SIG-M5 (cell line): ENCODE results near the gene PLA2G12B.
"Not testable (repeated sequence)": the region's sequence is repeated elsewhere in the genome, so short reads cannot be mapped to it uniquely, and the experiment has no call there.

Source experiments
- DNase-seq: peaks from one replicate; lab custom pipeline; 2025; lab: John Stamatoyannopoulos, UW

PLA2G12B gene

DNA sequence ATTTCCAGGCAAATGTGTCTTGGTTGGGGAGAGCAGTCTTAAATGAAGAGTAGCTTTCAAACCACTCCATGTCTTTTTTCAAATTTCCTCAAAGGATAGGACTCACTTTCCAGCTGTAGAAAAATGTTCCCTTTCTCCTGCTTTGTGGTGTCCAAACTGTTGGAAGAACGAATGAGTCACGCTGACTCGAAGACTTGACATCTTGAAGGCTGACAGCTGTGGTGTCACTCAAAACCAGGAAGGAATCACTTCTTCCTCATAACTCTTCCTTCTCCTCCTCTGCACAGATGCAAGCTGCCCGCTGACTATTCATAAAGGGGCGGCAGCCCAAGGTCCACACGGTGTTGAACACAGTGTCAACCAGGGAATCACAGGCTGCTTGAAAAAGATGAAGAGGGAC lies 19.2 kb downstream of the PLA2G12B start:
- no peak for DNase-seq

DNA sequence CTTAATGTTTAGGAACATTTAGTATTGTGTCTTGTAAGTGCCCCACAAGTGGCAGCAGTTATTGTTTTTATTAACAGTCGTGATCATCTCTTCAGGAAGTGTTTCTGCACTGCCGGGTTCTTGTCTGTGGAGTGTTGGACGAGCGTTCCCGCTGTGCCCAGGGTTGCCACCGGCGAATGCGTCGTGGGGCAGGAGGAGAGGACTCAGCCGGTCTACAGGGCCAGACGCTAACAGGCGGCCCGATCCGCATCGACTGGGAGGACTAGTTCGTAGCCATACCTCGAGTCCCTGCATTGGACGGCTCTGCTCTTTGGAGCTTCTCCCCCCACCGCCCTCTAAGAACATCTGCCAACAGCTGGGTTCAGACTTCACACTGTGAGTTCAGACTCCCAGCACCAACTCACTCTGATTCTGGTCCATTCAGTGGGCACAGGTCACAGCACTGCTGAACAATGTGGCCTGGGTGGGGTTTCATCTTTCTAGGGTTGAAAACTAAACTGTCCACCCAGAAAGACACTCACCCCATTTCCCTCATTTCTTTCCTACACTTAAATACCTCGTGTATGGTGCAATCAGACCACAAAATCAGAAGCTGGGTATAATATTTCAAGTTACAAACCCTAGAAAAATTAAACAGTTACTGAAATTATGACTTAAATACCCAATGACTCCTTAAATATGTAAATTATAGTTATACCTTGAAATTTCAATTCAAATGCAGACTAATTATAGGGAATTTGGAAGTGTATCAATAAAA lies 22.2 kb downstream of the PLA2G12B start:
- DNase-seq = no peak

DNA sequence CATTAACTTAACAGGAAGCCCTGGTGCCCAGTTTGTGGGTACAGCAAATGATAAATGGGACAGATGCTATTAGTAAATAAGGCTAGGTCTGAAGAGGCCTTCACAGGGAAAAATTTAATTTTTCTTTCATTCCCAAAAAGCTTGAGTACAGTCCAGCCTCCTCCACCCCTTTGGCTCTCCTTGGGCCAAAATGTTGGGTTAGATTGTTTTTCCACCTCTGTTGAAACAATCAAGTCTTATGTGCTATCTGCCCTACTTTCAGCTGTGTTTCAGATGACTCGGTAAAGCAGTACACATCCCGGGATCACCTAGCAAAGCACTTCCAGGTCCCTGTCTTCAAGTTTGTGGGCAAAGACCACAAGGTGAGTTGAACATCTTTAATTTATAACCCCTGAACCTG lies 24.3 kb downstream of the PLA2G12B start:
- DNase-seq = no peak

DNA sequence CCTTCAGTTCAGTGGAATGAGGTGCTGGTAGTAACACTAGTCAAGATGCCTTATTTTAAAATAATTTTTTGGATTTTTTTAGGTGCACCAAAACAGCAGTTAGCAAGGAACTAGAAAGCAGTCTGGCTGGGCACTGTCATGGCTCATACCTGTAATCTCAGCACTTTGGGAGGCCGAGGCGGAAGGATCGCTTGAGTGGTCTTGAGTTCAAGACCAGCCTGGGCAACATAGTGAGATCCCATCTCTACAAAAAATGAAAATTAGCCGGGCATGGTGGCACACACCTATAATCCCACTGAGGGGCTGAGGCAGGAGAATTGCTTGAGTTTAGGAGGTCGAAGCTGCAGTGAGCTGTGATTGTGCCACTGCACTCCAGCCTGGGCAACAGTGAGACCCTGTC lies 25.8 kb downstream of the PLA2G12B start:
- DNase-seq = no peak

DNA sequence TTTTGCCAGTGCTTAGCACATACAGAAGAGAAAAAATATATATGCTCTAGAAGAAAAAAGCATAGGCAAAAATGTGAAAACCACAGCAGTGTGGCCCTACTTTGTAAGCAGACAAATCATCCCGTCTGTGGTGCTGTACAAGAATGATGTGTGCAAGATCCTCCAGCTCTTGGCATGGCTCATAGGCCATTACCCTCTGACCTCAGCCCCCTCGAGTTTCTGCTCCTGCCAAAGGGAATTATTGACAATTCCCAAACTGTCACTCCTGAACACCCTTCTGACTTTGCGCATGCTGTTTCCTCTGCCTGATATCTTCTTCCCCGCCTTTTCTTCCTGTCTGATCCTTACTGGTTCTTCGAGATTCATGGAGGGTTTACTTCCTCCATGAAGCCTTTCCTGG lies 27.1 kb downstream of the PLA2G12B start:
- no peak for DNase-seq

DNA sequence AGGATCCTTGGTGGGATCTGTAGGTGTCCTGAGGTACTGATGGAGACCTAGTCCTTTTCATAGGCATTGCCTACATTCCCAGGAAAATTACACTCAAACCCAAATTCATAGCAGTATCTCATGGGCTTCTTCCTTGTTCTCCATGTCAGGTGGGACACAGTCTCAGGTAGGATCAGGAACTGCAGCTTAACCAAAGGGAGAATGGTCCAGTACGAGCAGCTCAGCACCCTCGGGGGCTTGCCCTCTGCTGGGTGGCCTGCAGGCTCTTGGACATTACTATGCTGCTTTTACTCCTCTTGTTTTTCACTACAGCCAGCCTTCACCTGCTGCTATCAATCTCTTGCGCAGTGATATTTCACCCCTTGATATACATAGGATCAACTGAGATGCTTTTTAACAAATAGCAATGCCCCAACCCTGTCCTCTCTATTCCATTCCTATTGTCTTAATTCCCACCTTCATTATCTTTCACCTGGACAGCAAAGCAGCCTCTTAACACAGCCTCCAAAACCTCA lies 28.6 kb downstream of the PLA2G12B start:
- no peak for DNase-seq

DNA sequence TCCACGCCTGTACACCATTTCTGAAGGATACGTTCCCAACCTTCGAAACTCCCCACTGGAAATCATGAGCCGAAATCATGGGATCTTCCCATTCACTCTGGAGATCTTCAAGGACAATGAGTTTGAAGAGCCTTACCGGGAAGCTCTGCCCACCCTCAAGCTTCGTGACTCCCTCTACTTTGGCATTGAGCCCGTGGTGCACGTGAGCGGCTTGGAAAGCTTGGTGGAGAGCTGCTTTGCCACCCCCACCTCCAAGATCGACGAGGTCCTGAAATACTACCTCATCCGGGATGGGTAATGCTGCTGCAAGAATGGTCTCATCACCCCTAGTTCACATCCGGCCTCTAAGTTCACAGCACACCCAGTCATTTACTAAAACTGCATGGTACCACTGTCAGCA lies 30.3 kb downstream of the PLA2G12B start:
- DNase-seq = no peak

DNA sequence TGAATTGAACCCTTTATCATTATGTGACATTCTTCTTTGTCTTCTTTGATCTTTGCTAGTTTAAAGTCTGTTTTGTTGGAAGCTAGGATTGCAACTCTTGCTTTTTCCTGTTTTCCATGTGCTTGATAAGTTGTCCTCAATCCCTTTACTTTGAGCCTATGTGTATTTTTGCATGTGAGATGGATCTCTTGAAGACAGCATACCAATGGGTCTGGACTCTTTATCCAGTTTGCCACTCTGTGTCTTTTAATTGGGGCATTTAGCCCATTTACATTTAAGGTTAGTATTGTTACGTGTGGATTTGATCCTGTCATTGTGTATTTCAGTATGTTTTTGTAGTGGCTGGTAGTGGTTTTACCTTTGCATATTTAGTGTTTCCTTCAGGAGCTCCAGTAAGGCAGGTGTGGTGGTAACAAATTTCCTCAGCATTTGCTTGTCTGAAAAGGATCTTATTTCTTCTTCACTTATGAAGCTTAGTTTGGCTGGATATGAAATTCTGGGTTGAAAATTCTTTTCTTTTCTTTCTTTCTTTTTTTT lies 33.4 kb downstream of the PLA2G12B start:
- not testable (repeated sequence) for DNase-seq

DNA sequence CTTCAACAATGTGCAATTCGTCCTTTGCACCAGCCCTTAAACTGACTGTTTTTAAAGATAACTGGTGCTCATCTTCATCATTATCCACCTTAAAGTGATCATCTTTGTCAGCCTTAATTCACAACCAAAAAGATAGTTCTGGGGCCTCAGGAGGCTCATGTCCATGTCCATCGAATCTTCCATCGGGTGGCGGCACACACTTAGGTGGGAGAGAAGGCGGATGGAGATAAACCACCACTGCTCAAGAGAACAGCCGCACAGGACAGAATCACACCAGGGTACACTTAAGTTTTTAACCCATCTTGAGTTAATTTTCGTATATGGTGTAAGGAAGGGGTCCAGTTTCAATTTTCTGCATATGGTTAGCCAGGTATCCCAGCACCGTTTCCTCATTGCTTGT lies 36.3 kb downstream of the PLA2G12B start:
- no peak for DNase-seq

DNA sequence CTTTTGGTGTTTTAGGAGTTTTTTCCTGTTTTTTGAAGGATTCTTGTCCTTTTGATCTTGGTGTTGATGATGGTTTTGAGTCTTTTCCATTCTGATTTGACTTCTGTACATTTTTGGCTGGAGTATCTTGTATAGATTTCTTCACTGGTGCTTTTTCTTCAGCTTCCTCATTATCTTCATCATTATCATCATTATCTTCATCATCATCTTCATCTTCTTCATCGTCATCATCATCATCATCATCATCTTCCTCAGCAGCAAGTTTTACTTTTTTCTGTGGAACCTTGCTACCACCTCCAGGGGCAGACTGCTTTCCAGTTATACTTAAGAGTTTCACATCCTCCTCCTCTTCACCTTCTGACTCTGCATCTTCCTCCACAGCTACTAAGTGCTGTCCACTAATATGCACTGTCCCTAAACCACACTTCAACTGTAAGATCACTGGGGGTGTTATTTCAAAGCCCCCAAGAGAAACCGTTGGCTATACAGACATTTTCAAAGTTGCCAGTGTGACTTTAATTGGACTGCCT lies 36.7 kb downstream of the PLA2G12B start:
- DNase-seq = not testable (repeated sequence)

DNA sequence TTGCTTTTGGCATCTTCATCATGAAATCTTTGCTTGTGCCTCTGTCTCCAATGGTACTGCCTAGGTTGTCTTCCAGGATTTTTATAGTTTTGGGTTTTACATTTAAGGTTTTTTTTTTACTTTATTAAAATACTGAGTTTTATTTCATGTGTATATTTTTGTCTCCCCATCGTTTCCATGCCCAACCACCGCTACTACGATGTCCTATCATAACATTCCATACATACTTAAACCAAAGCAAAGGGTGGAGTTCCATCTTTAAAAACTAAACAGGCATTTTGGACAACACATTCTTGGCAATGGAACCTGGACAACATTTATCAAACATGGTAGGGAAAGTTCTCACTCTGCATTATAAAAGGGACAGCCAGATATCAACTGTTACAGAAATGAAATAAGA lies 37.4 kb downstream of the PLA2G12B start:
- DNase-seq = not testable (repeated sequence)

DNA sequence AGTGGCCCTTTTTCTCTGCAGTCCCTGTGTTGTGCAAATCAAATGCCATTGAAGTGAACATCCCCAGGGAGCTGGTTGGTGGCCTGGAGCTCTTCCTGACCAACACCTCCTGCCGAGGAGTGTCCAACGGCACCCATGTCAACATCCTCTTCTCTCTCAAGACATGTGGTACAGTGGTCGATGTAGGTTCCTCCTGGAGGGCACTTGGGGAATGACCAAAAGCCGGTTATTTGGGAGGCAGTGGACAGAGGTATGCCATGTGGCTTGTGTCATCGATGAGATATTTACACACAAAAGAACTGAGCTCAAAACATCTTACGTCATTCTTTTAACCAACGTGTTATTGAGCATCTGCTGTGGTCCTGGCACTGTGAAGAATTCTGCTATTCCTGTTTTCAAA lies 41.3 kb downstream of the PLA2G12B start:
- no peak for DNase-seq

DNA sequence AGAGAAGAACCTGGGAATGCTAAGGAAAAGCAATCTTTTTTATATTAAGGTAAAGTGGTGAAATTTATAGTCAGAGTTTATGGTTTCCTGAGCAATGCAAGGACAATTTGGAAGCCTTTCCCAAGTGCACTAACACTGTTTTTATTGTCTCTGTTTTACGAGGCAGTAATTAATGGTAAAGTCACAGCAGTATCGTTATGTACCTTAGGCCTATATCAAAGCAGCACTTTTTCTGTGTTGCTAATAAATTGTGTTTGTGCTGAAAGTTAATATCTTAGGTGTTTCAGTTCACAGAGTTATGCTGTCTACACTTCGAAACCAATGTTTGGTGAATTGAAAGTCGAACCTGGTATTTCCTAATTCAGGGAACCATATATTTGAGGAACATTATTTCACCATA lies 41.9 kb downstream of the PLA2G12B start:
- no peak for DNase-seq

DNA sequence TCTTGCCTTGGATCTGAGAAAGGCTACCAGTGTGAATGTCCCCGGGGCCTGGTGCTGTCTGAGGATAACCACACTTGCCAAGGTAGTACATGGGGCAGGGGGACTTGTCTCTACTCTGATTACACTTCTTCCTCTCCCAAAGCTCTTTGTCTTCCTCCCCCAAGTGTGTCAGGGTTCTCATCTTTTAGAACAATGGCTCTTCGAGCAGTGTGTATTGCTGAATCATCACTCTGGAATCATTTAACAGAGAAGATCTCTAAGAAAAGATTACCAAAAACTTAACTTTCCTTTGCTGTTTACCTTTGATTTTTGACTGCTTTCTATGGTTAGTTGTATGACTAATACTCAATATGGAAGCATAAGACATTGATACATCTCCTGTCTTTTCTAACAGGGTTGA lies 42.8 kb downstream of the PLA2G12B start:
- DNase-seq = no peak

DNA sequence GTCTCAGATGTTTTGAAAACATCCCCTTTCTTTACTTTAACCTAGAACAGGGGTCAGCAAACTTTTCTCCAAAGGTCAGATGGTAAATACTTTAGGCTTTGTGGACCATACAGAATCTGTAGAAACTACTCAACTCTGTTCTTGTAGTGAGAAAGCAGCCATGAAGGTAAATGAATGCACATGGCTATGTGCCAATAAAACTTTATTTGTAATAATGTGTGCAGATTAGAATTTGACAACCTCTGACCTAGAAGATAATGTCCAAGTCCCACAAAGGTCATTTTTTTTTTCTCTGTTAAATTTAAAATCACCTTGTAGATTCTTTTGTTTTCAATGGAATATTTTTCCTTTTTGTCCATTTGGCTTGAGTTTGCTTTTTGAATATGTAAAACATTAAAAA lies 43.9 kb downstream of the PLA2G12B start:
- no peak for DNase-seq

DNA sequence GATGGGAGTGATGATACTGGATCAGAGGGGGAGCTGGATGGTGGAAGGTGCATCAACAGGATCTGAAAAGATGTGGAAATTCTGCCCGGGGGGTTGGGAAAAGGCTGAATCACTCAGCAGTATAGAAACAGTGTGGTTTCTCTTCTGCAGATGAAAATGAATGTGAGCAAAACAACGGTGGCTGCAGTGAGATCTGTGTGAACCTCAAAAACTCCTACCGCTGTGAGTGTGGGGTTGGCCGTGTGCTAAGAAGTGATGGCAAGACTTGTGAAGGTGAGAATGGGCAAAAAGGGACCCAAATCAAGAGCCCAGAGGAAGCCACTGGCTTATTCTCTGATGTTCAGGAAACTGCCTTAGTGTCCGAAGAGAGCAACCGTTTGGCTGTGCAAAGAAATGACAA lies 48.2 kb downstream of the PLA2G12B start:
- no peak for DNase-seq

DNA sequence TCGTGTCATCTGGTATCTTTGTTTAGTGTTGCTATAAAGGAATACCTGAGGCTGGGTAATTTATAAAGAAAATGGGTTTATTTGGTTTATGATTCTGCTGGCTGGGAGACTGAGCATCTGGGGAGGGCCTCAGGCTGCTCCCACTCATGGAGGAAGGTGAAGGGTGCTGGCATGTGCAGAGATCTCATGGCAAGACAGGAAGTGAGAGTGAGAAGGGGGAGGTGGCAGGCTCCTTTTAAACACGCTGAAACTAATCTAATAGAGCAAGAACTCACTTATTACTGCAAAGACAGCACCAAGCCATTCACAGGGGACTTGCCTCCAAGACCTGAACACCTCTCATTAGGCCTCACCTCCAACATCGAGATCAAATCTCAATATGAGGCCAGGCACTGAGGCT lies 49.8 kb downstream of the PLA2G12B start:
- no peak for DNase-seq

DNA sequence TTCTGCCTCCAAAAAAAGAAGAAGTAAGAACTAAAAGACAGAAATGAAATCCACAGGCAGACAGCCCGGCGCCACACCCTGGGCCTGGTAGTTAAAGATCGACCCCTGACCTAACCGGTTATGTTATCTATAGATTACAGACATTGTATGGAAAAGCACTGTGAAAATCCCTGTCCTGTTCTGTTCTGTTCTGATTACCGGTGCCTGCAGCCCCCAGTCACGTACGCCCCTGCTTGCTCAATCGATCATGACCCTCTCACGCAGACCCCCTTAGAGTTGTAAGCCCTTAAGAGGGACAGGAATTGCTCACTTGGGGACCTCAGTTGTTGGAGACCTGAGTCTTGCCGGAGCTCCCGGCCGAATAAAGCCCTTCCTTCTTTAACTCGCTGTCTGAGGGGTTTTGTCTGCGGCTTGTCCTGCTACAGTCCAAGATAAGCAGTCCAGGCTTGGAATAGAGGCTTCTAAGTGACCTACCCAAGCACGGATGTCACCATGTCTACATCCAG lies 50.6 kb downstream of the PLA2G12B start:
- DNase-seq = not testable (repeated sequence)

DNA sequence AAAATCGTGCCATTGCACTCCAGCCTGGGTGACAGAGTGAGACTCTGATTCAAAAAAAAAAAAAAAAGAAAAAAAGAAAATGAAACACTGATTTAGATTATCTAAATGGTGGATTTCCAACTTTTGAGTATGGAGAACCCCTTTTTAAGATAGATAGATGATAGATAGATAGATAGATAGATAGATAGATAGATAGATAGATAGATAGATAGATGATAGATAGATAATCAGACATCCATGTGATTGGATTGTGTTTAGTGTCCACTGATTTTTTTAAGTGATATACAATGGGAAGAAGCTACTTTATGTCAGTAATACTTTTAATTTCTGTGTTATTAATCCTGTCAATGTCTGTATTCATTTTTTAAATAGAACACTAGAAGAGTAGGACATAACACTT lies 55.1 kb downstream of the PLA2G12B start:
- no peak for DNase-seq

DNA sequence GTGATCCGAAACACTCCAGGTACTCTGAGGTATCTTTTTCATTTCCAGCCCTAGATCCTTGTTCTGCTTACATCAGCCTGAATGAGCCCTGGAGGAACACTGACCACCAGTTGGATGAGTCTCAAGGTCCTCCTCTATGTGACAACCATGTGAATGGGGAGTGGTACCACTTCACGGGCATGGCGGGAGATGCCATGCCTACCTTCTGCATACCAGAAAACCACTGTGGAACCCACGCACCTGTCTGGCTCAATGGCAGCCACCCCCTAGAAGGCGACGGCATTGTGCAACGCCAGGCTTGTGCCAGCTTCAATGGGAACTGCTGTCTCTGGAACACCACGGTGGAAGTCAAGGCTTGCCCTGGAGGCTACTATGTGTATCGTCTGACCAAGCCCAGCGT lies 56.0 kb downstream of the PLA2G12B start:
- no peak for DNase-seq

DNA sequence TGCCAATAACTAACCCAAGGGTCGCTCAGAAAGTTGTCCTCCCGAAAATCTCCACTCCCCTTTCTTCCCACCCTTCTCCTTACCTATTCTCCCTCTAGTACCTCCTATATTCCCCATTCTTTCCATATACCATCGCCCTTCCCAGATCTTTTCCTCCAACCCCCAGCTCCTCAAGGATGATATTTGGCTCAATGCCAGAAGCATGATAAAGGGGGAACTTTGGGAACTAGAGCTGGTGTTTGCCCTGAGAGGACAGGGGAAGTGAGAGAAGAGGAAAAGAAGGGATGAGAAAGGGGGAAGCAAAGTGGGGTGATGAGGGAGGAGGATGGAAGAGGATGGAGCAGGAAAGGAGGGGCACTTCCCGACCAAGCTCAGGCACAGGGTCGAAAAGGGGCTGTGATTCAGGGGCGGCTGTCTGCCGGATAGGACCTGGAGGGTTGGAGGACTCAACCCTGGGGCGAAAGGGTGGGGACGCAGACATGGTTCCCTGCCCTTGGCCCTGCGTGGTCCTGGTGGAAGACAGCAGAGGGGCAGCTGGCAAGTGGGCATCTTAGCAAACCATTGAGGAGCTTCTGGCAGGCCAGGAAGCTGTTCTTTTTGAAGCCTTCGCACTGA lies 59.3 kb downstream of the PLA2G12B start:
- DNase-seq = no peak

DNA sequence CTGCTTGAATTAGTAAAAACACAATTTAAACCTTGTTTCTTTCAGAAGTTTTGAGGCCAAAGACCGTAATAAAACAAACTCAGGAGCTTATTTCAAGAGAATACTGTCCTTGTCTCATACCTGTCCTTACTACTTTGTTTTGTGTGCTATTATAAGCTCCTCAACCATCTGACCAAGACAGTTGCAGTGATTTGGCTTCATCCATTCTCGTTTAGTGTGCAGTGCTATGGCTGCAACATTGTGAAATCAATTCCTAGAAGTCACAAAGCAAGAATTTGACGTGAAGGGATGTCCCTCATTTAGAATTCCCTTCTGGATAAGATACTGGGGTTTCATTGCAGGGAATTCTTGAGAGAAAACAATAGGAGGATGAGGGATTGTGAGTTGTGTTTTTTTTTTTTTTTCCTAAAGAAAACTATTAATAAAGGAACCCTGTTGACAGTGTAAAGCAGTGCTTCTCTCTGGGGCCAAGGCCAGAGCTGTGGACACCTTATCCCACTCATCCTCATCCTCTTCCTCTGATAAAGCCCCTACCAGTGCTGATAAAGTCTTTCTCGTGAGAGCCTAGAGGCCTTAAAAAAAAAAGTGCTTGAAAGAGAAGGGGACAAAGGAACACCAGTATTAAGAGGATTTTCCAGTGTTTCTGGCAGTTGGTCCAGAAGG lies 61.3 kb downstream of the PLA2G12B start, which contains the start of gene OIT3:
TSS of gene OIT3 (plus strand) at position 604 of the 663 bp plus-strand sequence. CDS start 60 bp downstream, outside the sequence.
- no peak for DNase-seq
